K562 (cell line): Measurements from ENCODE around the gene TNK2.

ENCODE experiments used
- E4F1 ChIP-seq: fragments of 250-450 bp; sonication (Bioruptor Pico); IDR thresholded peaks from 2 replicates; pipeline ENCODE4 v1.5.0; 2021; ENCODE audit warnings: mild to moderate bottlenecking, borderline replicate concordance
- LEF1 ChIP-seq: fragments of 450-650 bp; IDR thresholded peaks from 2 replicates; pipeline ENCODE4 v1.6.1; 2016; ENCODE audit warnings: mild to moderate bottlenecking
- MYNN ChIP-seq, 2 experiments: sonication (generic); formaldehyde crosslinking in 1 of 2; IDR thresholded peaks; 2 replicates each; pipeline versions ENCODE4 v1.5.0 to v1.6.1; 2016 to 2020; ENCODE audit warnings: antibody characterized with exemption in 1 of 2, missing genetic modification reagents in 1 of 2
- REST ChIP-seq, 2 experiments: fragments of 450-650 bp; formaldehyde crosslinking in 1 of 2; IDR thresholded peaks; 2 replicates each; pipeline versions ENCODE4 v1.4.0 to v1.6.1; 2014 to 2020; ENCODE audit warnings: mild to moderate bottlenecking in 2 of 2, borderline replicate concordance in 1 of 2, low read depth in 1 of 2
- ZBTB2 ChIP-seq: fragments of 450-650 bp; IDR thresholded peaks from 2 replicates; pipeline ENCODE4 v1.6.1; 2016; ENCODE audit warnings: antibody characterized with exemption
- ZNF165 ChIP-seq: fragments of 250-450 bp; sonication (Bioruptor Pico); IDR thresholded peaks from 2 replicates; pipeline ENCODE4 v1.4.0; 2020; ENCODE audit warnings: borderline replicate concordance
- ZNF311 ChIP-seq: fragments of 250-450 bp; sonication (Bioruptor Pico); IDR thresholded peaks from 2 replicates; pipeline ENCODE4 v1.4.0; 2020; ENCODE audit warnings: mild to moderate bottlenecking, moderate library complexity
- ZNF398 ChIP-seq: fragments of 250-450 bp; sonication (Bioruptor Pico); IDR thresholded peaks from 2 replicates; pipeline ENCODE4 v1.8.0; 2021; ENCODE audit warnings: moderate library complexity, mild to moderate bottlenecking, inconsistent platforms

- TF ChIP-seq ZNF398 (CRISPR knock-in tag) (no peak), LEF1 (no peak), ZBTB2 (no peak), ZNF311 (CRISPR knock-in tag) (no peak), ZNF165 (CRISPR knock-in tag) (no peak), REST (IDR thresholded peaks at IDR 0.05; ENCODE audit: borderline replicate concordance) (no peak), REST (CRISPR knock-in tag; IDR thresholded peaks at IDR 0.05; ENCODE audit: low read depth) (no peak), MYNN (IDR thresholded peaks at IDR 0.05) (no peak), MYNN (CRISPR knock-in tag; IDR thresholded peaks at IDR 0.05) (no peak), E4F1 (no peak)
Measured at GRCh38 chr3:195916291-195916690, 7.9 kb upstream of the TNK2 start.
